HG03354 (cell line): ENCODE results near the gene ABLIM2.

Experiments
- ATAC-seq: cut with Tn5 transposase; IDR thresholded peaks from one replicate; pipeline ENCODE4 v1.9.1; 2021; ENCODE audit warnings: mild to moderate bottlenecking; ENCODE audit not compliant: unreplicated experiment, poor library complexity, severe bottlenecking

The ABLIM2 gene

DNA sequence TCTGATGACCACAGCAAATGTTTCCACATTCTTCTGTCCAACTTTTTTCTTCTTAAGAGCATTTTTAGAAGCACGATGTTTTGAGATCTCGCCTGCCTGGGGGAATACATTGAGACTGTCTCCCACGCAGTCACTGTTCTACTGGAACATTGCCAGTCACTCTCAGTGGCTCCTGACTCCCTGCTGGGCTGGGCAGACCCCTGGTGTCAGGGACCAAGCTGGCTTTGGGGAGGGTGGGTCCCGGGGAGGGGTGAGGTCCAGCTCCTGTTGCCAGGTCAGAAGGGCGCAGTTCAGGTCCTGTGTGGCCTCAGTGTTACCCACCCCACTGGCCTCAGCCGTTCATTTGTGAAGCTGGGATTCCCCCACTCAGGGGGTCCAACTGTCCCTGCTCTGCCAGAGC is 18.9 kb upstream of the ABLIM2 start:
- no peak for ATAC-seq

DNA sequence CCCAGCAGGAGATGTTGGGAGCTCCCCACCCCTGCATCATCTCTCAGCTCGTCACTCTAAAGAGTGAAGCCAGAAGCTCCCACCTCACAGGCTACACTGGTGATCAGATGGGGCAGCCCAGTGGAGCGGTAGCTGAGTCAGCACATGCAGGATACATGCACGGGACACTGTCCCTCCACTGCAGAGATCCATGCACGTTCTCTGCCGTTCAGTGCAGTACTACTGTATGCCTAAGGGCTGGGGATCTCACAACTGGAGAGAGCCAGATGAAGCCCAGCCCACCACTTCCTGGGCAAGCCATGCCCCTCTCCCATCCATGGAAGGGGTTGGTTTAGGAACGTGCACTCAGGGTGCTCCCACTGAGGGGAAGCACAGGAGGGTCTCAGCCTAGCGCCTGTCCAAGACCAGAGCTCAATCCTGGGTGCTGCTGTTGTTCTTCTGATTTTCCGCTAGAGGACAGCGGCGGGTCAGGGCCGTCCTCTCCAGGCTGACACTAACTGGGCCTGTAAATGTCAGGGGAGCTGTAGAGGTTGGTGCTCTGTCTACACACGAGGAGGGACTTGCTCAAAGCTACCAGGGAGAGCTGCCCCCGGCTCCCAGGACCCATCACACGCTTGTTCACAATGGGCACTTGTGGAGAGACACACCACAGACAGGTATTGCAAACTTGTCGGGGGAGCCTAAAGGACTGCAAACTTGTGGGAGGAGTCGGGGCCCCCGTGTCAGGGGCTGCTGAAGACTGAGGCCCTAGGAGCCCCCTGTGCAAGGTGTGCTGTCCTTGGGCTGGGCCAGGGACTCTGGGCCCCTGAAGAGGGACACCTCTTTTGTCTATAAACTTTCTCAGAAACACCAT is 18.2 kb upstream of the ABLIM2 start:
- ATAC-seq = peak; percentile 74

DNA sequence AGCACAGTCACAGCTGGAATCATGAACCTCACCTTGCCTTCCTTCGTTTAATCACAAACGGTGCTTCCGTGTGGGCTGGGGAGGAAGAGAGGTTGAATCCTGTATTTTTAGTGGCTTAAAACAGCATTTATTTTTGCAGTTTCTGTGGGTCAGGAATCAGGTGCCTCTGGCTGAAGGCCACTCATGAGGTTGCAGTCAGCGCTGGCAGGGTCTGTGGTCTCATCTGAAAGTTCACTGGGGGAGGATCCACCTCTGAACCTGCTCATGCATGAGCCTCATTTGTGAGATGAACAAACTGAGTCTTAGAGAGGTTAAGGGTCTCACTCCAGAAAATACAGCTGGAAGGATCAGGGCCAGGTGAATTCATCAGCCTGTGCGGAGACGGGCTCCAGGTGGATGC is 17.1 kb upstream of the ABLIM2 start:
- ATAC-seq = no peak

DNA sequence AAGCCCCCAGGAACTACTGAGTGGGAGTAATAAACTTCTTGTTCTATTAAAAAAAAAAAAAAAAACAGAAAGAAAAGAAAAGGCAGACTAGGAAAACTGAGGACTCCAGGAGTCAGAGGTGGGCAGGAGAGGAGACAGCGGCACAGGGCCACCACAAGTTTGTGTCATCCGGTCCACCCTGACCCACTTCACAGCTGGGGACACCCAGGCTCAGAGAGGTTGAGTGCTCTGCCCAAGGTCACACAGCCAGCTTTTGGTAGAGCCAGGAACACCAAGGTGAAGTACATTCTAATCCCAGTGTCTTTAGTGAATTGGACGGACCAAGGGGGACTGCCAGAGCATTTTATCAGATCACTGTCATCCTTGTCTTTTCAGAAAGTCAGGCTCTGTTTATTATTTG is 16.4 kb upstream of the ABLIM2 start:
- no peak for ATAC-seq

DNA sequence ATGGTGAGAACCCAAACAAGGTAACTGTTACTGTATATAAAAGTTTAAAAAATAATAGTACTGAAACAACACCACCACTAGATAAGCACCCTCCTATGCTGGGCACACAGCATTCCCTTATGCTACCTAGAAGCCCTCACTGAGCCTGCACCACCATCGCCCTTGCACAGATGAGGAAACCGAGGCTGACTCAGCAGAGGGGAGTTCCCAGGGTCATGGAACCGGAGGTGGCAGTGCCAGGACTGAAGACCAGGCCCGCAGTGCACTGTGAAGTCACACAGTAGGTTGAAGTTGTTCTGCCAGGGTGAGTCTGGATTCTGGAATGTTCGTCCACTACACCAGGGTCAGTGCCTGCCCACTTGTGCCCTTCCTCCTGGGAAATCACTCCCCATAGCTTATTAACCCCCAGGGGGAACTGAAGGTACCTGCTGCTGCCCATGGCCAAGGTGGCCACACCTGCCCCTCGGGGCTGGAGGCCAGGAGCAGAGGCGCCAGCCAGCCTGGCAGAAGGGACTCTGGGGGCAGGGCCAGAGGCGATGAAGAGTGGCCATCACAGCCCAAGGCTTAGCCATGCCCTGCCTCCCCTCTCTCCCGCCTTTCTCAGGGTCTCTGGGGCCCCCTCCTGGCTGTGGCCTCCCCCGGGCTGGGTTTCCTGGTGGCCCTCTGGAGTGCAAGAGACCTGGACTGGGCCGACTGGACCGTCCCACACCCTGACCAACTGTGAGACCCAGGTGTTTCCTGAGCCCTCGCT is 15.1 kb upstream of the ABLIM2 start:
- no peak for ATAC-seq

DNA sequence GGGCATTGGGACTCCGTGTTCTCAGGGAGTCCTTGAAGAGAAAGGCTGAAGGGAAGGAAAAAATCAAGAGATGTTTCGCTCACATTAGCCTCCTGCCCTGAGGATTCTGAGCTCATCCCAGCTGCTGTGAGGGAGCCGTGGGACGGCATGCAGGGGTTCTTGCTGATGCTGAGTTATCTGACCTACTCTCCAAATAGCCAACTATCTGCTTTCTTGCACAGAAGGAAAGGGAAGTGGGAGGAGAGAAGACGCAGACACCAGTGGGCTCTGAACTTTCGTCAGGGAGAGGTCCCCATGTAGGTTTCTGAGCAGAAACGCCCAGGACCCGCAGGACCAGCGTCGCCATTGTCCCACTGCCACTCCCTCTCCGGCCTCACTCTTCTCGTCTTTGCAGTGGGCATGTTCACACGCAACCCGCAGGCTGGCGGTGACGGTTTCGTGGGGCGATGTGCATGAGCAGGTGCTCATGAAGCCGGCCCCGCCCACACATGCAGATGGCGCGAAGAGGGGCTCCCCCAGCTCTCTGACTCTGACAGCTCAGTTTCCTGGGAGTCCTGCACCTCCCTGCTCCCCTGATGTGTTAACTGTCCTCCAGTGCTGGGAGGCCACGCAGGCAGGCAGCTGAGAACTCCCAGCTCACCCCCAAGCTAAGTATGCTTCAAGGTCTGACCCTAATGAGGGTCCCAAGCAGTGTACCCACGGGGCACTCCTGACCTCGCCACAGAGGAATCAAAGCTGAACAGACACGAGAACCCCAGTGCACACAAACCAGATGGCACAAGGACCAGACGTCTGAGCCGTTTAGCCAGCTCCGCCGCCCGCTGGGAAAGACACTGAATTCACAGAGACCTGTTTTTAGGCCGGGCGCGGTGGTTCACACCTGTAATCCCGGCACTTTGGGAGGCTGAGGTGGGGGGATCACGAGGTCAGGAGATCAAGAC is 13.6 kb upstream of the ABLIM2 start:
- peak; percentile 77 for ATAC-seq

DNA sequence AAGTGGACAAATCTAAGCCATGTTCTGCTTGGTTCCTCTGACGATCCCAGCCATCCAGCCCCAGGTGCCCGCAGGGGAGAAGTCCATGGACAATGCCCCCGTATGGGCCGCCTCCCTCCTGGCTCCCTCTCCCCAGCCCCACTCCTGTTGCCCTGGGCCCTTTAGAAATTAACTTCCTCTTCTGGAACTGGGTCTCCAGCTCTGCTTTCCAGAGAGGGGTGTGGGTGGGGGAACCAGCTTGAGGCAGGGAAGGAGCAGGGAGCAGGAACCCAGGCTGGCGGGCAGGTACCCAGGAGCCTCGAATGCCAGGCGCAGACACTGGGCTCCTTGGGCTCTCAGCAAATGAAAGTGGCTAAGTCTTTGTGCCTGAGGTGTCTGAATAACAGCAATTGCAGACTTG is 12.7 kb upstream of the ABLIM2 start:
- no peak for ATAC-seq

DNA sequence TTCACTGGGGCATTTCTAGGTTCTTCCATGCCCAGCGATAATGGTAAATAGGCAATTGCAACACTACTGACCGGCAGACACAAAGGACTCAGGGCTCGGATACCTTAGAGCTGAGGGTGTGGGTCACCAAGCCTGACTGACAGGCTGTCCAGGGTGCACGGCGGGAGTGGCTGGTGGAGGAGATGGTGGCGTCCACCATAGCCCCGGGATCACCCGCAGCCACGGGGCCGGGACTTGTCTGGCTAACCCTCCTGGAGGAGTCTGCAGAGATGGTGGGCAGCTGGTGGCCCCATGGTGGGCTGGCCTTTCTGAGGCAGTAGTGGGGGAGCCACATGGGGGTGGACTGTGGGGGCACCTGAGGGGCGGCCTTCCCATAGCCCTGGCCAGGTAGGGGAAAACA is 11.7 kb upstream of the ABLIM2 start:
- no peak for ATAC-seq

DNA sequence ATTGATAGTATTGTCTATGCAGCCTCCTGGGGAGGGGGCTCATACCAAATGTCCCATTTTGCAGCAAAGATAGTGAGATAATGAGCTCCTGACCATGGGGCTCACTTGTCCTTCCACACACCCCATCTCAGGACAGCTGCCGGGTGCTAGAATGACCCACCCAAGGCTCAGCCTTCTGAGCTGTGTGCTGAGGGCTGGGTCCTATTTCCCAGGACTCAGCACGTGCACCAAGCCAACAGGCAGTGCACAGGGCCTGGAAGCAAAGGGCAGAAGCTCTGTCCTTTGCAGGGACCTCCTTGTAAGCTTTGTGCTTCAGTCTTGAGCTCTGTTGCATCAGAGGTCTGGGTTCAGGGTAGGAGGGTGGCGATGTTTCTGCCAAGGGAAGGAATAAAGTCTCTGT is 11.2 kb upstream of the ABLIM2 start:
- ATAC-seq = no peak

DNA sequence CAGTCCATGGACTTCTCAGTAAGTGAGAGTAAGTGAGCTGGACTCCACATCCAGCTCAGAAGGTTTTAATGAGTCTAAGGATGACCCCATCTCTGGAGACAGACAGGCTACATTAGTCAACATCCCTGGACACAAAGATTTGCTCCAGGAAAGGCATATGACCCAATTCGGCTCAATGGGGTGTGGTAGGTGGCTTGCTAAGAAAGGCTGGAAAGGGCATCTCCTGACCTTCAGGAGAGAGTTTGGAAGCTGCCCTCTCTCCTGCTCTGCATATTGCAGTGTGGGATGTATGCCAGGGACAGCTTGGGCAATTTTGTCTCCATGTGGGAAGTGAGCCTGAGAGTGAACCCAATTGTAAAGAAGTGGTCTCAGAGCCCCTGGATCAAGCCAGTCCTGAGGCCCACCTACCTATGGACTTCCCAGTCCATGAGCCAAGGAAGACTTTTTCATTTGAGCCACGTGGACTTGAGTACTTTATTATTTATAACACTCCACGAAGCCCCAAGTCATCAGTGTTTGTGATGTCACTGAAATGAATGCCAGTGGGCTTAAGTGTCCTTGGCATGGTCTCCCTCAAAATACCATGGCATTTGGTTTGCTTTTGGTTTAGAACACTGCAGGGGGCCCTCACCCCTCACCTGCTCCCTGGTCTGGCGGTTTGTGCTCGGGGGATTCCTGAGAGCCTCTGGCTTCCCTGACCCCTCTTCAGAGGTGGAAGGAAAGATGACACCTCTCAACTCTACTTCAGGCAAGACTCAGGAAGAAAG is 10.4 kb upstream of the ABLIM2 start:
- no peak for ATAC-seq

DNA sequence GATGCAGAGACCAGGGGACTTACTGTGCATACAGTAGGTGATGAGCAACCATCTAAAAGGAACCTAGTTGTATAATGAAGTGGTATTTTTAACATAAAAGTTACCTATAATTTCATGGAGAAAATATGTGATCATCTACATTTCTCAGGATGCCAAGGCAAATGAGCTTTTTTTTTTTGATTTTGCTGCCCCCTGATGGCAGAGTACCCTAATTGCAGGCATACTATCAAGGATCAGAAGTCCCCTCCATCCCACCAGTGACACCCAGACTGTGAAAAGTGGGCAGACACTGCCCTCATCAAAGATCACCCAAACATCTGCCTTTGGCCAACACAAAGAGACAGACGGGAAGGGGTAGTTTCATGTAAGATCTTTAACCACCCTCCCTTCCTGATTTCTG is 9.6 kb upstream of the ABLIM2 start:
- ATAC-seq = no peak

DNA sequence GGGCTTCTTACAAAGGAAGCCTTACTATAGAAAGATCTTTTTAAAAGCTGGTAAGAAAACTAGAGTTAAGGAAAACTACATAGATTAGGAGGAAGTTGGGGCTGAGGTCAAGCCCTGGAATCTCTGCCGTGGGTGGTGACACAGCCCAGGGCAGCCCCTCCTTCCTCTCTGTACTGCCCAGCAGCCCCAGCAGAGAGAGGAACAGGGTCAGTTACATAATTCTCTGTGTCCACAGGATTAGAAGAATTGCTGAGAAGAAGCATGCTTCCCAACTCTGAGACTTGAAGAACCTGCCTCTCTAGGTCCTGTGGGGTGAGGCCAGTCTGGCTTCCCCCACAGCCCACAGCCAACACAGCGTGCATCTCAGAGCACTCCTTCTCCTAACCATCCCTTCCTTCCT is 9.2 kb upstream of the ABLIM2 start:
- ATAC-seq = no peak

DNA sequence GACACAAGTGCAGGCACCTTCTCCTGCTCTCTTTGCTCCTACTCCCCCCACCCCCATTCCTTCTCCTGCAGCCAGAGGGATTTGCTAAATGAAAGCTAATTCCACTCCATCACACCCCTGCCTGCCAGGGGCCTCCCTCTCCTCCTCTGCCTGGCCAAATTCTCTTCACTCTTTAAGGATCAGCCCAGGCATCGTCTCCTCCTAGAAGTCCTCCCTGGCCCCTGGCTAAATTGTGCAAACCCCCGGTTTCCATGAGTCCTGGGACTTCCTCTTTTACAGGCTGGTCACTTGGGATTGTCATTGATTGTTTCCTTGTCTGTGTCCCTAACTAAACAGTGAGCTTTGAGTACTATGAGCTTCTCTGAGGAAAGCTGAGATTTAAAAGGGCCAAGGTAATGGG is 8.7 kb upstream of the ABLIM2 start:
- no peak for ATAC-seq

DNA sequence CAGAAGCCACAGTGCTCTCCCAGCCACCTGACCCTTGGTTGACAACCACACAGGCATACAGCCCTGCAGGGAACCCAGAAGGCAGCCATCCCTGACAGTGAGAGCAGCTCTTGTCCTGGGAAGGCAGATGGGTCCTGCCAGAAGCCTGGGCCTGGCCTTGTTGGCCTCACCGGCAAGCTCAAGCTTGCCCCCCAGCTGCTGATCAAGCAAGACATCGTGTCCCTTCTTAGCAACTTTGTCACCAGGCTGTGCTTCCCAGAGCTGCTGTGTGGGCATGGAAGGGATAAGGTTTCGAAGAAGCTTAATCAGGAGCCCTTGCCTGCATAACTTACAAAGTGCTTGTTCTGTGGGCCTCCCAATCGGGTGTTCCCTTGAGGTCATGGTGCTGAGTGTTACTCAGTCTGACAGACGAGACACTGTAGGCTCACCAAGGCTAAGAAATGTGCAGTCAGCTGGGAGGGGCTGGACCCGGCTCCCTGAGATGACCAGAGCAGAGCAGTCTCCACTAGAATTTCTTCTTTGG is 6.8 kb upstream of the ABLIM2 start:
- no peak for ATAC-seq

DNA sequence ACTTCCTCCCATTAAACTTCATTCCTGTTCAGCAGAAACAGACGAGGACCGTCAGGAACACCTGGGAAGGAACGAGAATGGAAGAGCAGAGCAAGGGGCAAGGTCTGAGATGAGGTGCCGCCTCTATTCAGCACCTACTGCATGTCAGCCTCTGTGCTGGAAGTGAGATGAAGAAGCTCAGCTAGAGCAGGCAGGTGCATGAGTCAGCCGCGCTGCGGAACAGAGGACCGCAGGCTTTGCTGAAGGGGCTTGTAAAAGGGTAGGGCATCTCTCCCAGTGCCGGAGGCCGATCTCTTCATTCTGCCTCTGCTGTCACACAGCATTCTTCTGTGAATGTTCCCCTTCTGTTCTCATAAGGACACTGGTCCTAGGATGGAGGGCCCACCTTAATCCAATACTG is 6.1 kb upstream of the ABLIM2 start:
- no peak for ATAC-seq

DNA sequence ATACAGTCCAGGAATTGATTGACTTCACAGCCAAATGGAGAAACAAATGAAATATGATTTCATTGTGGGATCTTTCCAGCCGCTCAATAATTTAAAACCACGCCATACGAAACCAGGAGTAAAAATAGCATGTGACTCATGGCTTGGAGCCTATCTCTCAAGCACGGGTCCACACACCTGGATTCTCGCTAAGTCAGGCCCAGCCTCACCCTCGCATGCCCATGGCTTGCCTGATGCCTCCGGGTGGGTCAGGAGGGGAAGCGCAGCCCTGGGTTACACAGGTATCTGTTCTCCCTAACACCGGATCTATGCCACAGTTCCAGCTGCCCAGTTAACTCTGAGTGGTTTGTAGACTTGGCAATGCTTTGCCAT is 5.6 kb upstream of the ABLIM2 start:
- no peak for ATAC-seq

DNA sequence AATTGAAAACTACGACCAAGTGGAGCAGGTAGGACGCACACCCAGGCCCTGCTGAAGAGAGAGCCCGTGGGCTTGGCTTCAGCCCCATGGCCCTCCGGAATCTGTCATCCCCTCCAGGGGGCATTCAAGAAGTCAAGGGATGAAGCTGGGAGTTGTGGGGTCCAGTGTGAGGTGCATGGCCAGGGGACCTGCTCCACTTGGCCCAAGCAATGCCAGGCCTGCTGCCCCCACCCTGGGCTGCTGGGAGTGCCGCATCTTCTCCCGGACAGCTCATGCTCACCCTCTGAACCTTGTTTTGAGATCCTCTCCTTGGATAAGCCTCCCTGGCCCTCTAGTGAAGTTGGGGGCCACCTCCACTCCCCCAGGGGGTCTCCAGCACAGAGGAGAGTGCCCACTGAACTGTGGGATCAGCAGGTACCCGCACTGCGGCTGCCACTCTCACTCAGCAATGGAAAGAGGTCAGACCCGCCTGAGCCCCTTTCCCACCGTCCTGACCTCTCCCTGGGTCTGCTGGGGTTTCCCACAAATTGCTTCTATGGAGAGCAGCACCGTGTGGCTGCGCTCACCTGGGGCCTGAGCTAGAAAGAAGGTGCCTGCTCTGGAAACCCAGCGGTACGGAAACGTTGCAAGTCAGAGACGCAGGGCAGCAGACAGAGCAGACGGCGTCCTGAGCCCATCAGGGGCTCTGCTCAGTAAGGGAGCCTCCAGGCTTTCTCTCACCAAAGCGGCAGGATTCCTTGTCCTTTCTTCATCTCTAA is 5.0 kb upstream of the ABLIM2 start:
- ATAC-seq = no peak

DNA sequence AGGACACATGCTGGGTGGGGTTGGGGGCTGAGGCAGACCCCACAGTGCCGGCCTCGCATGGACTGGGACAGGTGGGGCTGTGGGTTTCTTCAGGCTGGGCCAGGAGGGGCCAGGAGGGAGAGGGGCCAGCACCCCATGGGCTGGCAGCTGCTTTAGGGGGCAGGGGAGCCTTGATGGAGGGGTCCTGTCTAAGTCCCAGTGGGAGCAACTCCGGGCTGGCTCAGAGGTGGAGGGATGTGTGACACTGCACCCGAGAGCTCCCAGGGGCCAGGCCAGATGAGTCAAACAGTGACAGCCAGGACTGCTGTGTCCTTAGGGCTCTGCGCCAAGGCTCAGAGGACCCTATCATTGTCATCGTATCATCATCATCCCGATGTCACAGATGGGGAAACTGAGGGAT is 4.4 kb upstream of the ABLIM2 start:
- no peak for ATAC-seq

DNA sequence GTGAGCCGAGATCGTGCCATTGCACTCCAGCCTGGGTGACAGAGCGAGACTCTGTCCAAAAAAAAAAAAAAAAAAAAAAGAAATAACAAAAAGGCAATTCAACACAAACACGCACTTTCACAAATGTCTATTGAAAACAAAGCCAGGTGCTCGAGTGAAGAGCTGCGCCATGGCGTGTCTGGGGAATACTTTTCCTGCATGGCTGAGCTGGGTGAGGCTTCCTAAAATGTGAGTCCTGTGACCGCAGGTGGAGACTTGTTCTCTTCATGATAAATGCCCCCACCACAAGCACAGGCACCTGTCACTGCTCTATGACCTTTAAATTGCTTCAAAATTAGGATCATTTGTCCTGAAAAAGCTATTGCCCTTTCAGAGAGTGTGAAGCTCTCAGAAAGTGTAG is 4.0 kb upstream of the ABLIM2 start:
- ATAC-seq = no peak
